GM19035 (cell line): ENCODE data around the gene BTNL3.
"Not testable (repeated sequence)": the region's sequence is repeated elsewhere in the genome, so short reads cannot be mapped to it uniquely, and the experiment has no call there.

ENCODE experiments used
- ATAC-seq: cut with Tn5 transposase; IDR thresholded peaks from one replicate; pipeline ENCODE4 v1.9.1; 2021; ENCODE audit not compliant: unreplicated experiment

The BTNL3 gene

DNA sequence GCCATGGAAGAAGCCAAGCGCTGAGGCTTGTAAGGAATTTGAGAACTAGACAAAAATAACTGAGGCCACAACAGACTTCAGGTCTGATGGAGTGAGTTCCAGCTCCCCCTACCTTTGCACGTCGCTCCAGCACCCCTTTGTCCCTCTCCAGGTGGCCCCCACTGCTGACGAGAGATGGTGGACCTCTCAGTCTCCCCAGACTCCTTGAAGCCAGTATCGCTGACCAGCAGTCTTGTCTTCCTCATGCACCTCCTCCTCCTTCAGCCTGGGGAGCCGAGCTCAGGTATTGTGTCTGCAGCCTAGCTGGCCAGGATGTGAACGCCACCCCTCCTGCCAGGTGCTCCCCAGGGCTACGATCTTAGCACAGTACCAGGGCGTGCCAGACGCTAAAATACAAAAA lies 56.7 kb downstream of the BTNL3 start:
- ATAC-seq = no peak

DNA sequence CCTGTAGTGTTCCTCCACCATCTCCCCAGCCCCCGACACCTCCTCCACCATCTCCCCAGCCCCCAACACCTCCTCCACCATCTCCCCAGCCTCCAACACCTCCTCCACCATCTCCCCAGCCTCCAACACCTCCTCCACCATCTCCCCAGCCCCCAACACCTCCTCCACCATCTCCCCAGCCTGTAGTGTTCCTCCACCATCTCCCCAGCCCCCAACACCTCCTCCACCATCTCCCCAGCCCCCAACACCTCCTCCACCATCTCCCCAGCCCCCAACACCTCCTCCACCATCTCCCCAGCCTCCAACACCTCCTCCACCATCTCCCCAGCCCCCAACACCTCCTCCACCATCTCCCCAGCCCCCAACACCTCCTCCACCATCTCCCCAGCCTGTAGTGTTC lies 57.2 kb downstream of the BTNL3 start:
- not testable (repeated sequence) for ATAC-seq

GRCh38 chr5:181047288-181047687 lies 58.6 kb downstream of the BTNL3 start:
- ATAC-seq = no peak

- ATAC-seq = no peak
Observed at GRCh38 chr5:181047921-181048320, 59.3 kb downstream of the BTNL3 start.

DNA sequence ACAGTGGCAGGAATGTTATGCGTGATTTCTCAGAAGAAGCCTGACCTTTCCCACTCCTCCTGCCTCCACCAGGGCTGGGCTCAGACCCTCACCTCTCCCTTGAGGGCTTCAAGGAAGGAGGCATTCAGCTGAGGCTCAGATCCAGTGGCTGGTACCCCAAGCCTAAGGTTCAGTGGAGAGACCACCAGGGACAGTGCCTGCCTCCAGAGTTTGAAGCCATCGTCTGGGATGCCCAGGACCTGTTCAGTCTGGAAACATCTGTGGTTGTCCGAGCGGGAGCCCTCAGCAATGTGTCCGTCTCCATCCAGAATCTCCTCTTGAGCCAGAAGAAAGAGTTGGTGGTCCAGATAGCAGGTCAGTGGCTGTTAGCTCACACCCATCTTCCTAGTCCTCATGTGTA lies 61.4 kb downstream of the BTNL3 start:
- no peak for ATAC-seq

- no peak for ATAC-seq
Observed at GRCh38 chr5:181051841-181052671, 63.4 kb downstream of the BTNL3 start.

DNA sequence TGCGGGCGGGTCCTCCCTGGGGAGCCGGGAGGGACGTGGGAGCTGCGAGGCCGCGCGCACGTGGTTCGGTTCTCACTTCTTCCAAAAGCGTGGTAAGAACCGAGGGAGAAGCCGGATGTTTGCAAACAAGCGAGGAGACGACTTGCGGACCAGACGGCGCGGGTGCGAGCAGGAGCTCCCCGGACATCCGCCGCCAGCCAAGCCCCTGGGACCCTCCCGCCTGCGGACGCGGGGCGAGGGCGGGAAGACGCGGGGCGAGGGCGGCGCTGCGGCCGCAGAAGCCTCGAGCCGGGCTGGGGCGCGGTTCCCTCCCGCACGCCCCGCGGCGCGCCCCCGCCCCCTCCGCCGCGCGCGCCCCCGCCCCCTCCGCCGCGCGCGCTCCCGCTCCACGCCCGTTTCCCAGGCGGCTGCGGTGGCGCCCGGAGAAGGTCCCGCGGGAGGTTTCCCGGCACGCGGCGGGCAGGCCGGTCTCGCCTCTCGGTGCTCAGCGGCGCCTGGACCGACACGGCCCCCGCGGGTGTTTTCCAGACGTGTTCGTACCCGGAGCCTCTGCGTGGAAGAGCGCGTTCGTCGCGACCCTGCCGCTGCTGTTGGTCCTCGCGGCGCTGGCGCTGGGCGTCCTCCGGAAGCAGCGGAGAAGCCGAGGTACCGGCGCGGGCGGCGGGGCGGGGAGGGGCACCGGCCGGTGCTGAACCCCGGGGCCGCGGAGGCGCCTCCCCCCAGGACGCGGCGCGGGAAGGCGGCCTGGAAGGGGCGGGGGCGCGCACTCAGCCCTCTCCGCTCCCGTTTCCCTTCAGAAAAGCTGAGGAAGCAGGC lies 64.2 kb downstream of the BTNL3 start:
- peak; percentile 44 for ATAC-seq

GRCh38 chr5:181053488-181054121 lies 65.0 kb downstream of the BTNL3 start:
- peak; percentile 16 for ATAC-seq

GRCh38 chr5:181054138-181054537 lies 65.5 kb downstream of the BTNL3 start:
- no peak for ATAC-seq

DNA sequence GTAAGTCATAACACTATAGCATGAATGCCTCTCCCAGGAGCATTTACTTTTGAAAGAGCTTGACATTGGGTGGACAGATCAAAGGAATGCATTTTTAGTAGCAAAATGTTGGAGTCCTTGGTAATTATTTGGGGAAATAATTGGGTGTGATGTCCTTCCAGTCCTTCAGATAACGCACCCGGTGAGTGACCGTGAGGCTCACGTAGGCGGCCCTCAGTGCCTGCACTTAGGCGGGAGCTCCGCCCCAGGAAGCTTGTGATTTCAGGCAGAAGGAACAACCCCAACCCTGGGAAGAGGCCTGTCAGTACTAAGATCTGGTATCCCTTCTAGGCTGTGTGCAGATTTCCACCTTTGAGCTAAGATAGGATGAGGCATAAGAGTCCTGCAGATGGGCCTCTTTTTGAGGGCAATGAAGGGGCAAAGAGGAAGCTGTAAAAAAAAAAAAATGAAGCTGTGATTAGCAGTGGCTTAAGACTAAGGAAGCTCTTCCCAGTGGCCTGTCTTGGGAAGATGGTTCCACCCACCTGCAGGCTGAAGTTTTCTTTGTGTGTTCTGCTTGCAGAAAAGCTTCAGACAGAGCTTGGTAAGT lies 66.3 kb downstream of the BTNL3 start:
- no peak for ATAC-seq
